GM18861 (cell line): ENCODE results near the gene NUFIP1.

ENCODE experiments used
- ATAC-seq: cut with Tn5 transposase; IDR thresholded peaks from one replicate; pipeline ENCODE4 v1.9.1; 2021; ENCODE audit not compliant: unreplicated experiment

NUFIP1 gene

DNA sequence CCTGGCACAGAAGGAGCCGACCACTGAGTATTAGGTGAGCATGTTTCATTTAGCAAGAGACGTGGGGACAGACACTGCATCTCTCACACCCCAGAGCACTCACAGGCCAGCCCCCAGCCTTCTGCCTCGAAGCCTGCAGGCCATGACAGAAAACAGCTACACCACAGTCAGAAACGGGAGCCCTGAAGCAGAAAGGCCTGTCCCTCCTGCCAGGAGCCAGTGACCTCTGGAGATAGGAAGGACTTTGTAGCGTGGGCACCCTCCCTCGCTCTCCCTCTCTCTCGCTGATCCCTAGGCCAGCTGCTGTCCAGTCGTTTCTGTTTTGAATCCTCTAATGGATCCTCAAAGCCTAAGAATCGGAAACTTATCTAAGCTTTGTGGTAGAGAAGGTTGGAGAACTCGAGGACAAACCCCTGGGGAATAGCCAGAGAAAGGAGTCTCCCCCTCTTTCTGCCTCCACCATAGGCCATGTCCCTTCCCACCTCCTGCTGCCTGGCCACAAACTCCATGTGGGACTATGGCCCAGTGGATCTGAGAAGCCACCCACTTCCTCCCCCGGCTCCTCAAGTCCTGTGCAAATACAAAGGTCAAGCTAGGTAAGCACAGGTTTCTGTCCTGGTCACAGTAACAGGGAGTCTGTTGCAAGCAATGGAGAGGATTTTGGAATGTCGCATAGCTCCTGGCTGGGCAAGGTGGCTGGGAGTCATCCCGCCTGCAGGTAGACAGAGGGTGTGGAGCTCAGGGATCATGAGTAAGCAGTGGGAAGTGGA lies 95.1 kb downstream of the NUFIP1 start:
- no peak for ATAC-seq
